WI38 (cell line): ENCODE data around the gene EME1.
A peak's percentile ranks its signal among the peaks of the same experiment; 100 is the strongest.

Experiments used
- H3K4me3 ChIP-seq: 2 replicates; pipeline ENCODE4 v1.5.1; 2011; ENCODE audit warnings: low read depth, mild to moderate bottlenecking, control low read depth, low read length
- CTCF ChIP-seq: IDR thresholded peaks from 2 replicates; pipeline ENCODE4 v1.5.1; 2012; ENCODE audit warnings: low read depth, mild to moderate bottlenecking, control low read depth, low read length

EME1 gene

GRCh38 chr17:50360486-50361115 lies 12.4 kb upstream of the EME1 start:
- TF ChIP-seq CTCF, result no peak
- H3K4me3 ChIP-seq, result no peak overlapping the region

GRCh38 chr17:50361561-50362480 lies 11.2 kb upstream of the EME1 start:
- TF ChIP-seq CTCF, result peak; percentile 77
- no peak overlapping the region for H3K4me3 ChIP-seq

GRCh38 chr17:50362661-50363060 lies 10.4 kb upstream of the EME1 start:
- H3K4me3 ChIP-seq, result no peak overlapping the region
- no peak for TF ChIP-seq CTCF

GRCh38 chr17:50363217-50364060 lies 9.6 kb upstream of the EME1 start:
- H3K4me3 ChIP-seq, result no peak overlapping the region
- TF ChIP-seq CTCF, result no peak

- TF ChIP-seq CTCF, result no peak
- H3K4me3 ChIP-seq, result no peak overlapping the region
These were observed 9.0 kb upstream of the EME1 start for GRCh38 chr17:50364061-50364458.

GRCh38 chr17:50364715-50365114 lies 8.3 kb upstream of the EME1 start:
- H3K4me3 ChIP-seq, result no peak overlapping the region
- TF ChIP-seq CTCF, result 0 out of 2 replicates have a peak, but pooled peaks have one; percentile 11

GRCh38 chr17:50365165-50365564 lies 7.9 kb upstream of the EME1 start:
- no peak overlapping the region for H3K4me3 ChIP-seq
- no peak for TF ChIP-seq CTCF
